ENCODE data around the gene SPG11.

DNA sequence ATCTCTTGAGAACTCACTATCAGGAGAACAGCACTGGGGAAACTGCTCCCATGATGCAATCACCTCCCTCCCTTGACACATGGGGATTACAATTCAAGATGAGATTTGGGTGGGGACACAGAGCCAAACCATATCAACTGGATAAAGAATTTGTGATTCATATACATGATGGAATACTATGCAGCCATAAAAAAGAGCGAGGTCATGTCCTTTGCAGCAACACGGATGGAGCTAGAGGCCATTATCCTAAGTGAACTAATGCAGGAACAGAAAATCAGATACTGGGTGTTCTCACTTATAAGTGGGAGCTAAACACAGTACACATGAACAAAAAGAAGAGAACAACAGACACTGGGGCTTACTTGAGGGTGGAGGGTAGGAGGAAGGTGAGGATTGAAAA lies 17.0 kb downstream of the SPG11 start:
- TF ChIP-seq, protein P1, sequence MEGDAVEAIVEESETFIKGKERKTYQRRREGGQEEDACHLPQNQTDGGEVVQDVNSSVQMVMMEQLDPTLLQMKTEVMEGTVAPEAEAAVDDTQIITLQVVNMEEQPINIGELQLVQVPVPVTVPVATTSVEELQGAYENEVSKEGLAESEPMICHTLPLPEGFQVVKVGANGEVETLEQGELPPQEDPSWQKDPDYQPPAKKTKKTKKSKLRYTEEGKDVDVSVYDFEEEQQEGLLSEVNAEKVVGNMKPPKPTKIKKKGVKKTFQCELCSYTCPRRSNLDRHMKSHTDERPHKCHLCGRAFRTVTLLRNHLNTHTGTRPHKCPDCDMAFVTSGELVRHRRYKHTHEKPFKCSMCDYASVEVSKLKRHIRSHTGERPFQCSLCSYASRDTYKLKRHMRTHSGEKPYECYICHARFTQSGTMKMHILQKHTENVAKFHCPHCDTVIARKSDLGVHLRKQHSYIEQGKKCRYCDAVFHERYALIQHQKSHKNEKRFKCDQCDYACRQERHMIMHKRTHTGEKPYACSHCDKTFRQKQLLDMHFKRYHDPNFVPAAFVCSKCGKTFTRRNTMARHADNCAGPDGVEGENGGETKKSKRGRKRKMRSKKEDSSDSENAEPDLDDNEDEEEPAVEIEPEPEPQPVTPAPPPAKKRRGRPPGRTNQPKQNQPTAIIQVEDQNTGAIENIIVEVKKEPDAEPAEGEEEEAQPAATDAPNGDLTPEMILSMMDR (IDR thresholded peaks at IDR 0.05) = no peak
- no peak for TF ChIP-seq POLR2A (IDR thresholded peaks at IDR 0.05)

Measured in suprapubic skin (tissue), 3 donors.